Measurements from ENCODE around the gene TMBIM4. TPM values are rescaled to one million over a fixed set of nuclear protein-coding genes. Genes with fewer than 3 reads are reported as not detected.

Gene TMBIM4
- total RNA-seq, 1 experiment from 2014 or later: 18.4 TPM

DNA sequence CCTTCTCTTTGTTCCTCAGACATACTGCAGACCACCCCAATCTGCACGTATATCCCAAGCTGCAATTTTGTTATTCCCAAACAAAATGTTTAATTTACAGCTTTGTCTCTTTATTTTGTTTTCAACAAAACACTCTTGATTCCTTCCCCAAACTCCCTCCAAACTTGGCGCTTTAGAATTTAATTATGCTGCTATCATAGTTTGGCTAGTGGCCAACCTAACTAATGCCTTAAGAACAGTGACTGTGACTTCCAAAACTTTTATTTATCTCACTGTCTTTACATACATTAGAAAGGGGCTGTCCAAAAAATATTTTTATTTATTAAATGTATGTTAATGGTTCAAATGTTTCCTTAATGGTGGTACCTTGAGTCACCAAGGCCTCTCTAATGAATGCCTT lies 7.1 kb downstream of the TMBIM4 start:
- H3K56ac ChIP-seq (ENCODE audit: insufficient read length, low read depth, low read length): no peak overlapping the region
- no peak for DNase-seq
- H4K91ac ChIP-seq (ENCODE audit: insufficient read length, low read depth, low read length): no peak overlapping the region
- no peak overlapping the region for H3K4ac ChIP-seq (ENCODE audit: low read depth, low read length)
- Mint-ChIP-seq H3K27ac (no peak overlapping the region), H3K9me3 (peaks cover 10 to 15% of the 10 kb centered on the region in 2 experiments; a peak in 3 of 5 replicates), H3K27me3 (ENCODE audit: low read depth) (no peaks in the 10 kb centered on the region), H3K4me3 (no peak overlapping the region), H3K36me3 (ENCODE audit: insufficient read depth in 1 of 3, low read depth in 3 of 3) (peaks cover 13 to 16% (median 15%) of the 10 kb centered on the region in 3 experiments), H3K4me1 (no peaks in the 10 kb centered on the region)
- H2BK5ac ChIP-seq (ENCODE audit: insufficient read length, low read length): no peak overlapping the region
- TF ChIP-seq, protein P1, sequence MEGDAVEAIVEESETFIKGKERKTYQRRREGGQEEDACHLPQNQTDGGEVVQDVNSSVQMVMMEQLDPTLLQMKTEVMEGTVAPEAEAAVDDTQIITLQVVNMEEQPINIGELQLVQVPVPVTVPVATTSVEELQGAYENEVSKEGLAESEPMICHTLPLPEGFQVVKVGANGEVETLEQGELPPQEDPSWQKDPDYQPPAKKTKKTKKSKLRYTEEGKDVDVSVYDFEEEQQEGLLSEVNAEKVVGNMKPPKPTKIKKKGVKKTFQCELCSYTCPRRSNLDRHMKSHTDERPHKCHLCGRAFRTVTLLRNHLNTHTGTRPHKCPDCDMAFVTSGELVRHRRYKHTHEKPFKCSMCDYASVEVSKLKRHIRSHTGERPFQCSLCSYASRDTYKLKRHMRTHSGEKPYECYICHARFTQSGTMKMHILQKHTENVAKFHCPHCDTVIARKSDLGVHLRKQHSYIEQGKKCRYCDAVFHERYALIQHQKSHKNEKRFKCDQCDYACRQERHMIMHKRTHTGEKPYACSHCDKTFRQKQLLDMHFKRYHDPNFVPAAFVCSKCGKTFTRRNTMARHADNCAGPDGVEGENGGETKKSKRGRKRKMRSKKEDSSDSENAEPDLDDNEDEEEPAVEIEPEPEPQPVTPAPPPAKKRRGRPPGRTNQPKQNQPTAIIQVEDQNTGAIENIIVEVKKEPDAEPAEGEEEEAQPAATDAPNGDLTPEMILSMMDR (conservative IDR thresholded peaks at IDR 0.05): no peak
- H3K23ac ChIP-seq (ENCODE audit: insufficient read length, low read depth, low read length): no peak overlapping the region
- no peak overlapping the region for H3T11ph ChIP-seq (ENCODE audit: low read length)
- H2BK120ac ChIP-seq (ENCODE audit: low read depth, low read length, poor library complexity, severe bottlenecking): no peak overlapping the region
- no peaks in the 10 kb centered on the region for H3K27me3 ChIP-seq (ENCODE audit: insufficient read depth, low read length)
- WGBS (ENCODE audit: extremely low coverage, insufficient read length, low lambda C conversion rate): no CpG with 5 or more reads among the region's 2 CpGs
- no peaks in the 10 kb centered on the region for H3K23me2 ChIP-seq (ENCODE audit: insufficient read length, low read depth, low read length, poor library complexity, severe bottlenecking)
- H3K4me2 ChIP-seq (ENCODE audit: insufficient read depth, insufficient read length, low read length): no peak overlapping the region
- no peak overlapping the region for H3K14ac ChIP-seq (ENCODE audit: insufficient read depth, low read length)
- H2BK20ac ChIP-seq (ENCODE audit: low read depth, low read length, poor library complexity, severe bottlenecking): no peak overlapping the region
- no peak overlapping the region for H4K5ac ChIP-seq (ENCODE audit: insufficient read length, low read depth, low read length)
- no peaks in the 10 kb centered on the region for H3K9me3 ChIP-seq (ENCODE audit: control insufficient read depth, low read depth, low read length)
- H3K9ac ChIP-seq (ENCODE audit: extremely low read depth, insufficient read length, low read length): no peak overlapping the region
- H3K79me1 ChIP-seq (ENCODE audit: insufficient read depth, low read depth, low read length, poor library complexity, severe bottlenecking): peaks cover under 1% of the 10 kb centered on the region
- no peaks in the 10 kb centered on the region for H4K20me1 ChIP-seq (ENCODE audit: control insufficient read depth, insufficient read depth, insufficient read length)
- H3K18ac ChIP-seq (ENCODE audit: insufficient read length, low read depth, low read length): no peak overlapping the region
- H3K79me2 ChIP-seq (ENCODE audit: insufficient read depth, low read length): peaks cover 3% of the 10 kb centered on the region; the same call in 1 of the 2 replicates
- no peaks in the 10 kb centered on the region for H3K4me1 ChIP-seq (ENCODE audit: insufficient read depth, low read length)
- H2BK15ac ChIP-seq (ENCODE audit: low read depth, low read length): no peak overlapping the region
- no peak overlapping the region for H2AK5ac ChIP-seq (ENCODE audit: insufficient read length, low read length)
- no peak overlapping the region for H2BK12ac ChIP-seq (ENCODE audit: insufficient read length, low read depth, low read length)
- H3K27ac ChIP-seq (ENCODE audit: insufficient read length, low read depth, low read length): no peak overlapping the region
- H2AFZ ChIP-seq (ENCODE audit: low read length): no peak overlapping the region
- H4K8ac ChIP-seq (replicated peaks; ENCODE audit: insufficient read length, low read depth, low read length): no peak overlapping the region
